Activated CD8-positive, alpha-beta memory T cell treated with anti-CD3 and anti-CD28 coated beads, Interleukin-2, amount 10 ng/mL, durations not matched to agents 7 days and 5 days (primary cell): Measurements from ENCODE around the gene SAYSD1. TPM values are rescaled to one million over a fixed set of nuclear protein-coding genes. Genes with fewer than 3 reads are reported as not detected.

ENCODE experiments used
- ATAC-seq: fragments of 150-1000 bp; cut with Tn5 transposase; one replicate; pipeline ENCODE4 v1.10.0; 2021; ENCODE audit warnings: moderate library complexity
- CTCF ChIA-PET: fragments of 350-600 bp; sonication (Branson Sonifier 250); formaldehyde crosslinking; loops from one replicate; lab custom pipeline; 2021; ENCODE audit warnings: antibody characterized with exemption; lab: Charles Lee
- DNase-seq: peaks from one replicate; pipeline ENCODE4 v3.0.0-alpha.2; 2020
- H3K27ac Mint-ChIP-seq: one replicate; pipeline ENCODE4 v1.8.0; 2021; ENCODE audit warnings: mild to moderate bottlenecking, mixed read lengths
- H3K27me3 Mint-ChIP-seq: one replicate; pipeline ENCODE4 v1.8.0; 2021; ENCODE audit warnings: mixed read lengths
- H3K36me3 Mint-ChIP-seq: one replicate; pipeline ENCODE4 v1.8.0; 2021; ENCODE audit warnings: mild to moderate bottlenecking, mixed read lengths
- H3K4me1 Mint-ChIP-seq: one replicate; pipeline ENCODE4 v1.8.0; 2021; ENCODE audit warnings: mixed read lengths
- H3K4me3 Mint-ChIP-seq: one replicate; pipeline ENCODE4 v1.8.0; 2021; ENCODE audit warnings: mild to moderate bottlenecking, moderate library complexity, mixed read lengths
- H3K9me3 Mint-ChIP-seq: one replicate; pipeline ENCODE4 v1.8.0; 2022; ENCODE audit warnings: low read depth, mixed read lengths
- total RNA-seq, 2 experiments: library from RNA; stranded (reverse); gene quantifications; one replicate each; pipeline ENCODE4 v1.2.3, GENCODE V29; 2021

Gene SAYSD1
- total RNA-seq, 2 experiments from 2014 or later: 9.1 to 11.4 TPM

DNA sequence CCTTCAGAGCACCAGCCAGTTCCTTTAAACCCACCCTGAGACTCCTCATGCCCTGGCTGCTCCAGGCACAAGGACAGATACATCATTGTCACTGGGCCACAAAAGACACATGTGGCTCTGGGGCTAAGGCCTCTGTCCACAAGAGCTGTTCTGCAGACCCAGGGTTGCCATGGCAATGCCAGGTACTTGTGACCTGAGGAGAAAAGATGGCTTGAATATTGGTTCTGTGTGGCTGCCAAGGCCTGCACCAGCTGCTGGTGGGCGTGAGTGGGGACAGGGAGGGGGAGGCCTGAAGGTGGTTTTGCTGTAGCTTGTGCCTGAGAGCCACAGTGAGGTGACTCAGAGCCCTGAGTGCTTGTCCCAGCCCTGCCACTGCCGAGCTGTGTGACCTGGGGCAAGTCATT is 31.8 kb downstream of the SAYSD1 start:
- Mint-ChIP-seq H3K27me3 (peaks cover 37% of the 10 kb centered on the region), H3K27ac (no peak overlapping the region), H3K4me1 (peaks cover 21% of the 10 kb centered on the region), H3K4me3 (no peak overlapping the region), H3K36me3 (no peaks in the 10 kb centered on the region), H3K9me3 (no peaks in the 10 kb centered on the region)
- ATAC-seq (no peak), DNase-seq (peak; percentile 41)
- CTCF ChIA-PET: interaction anchor here (0.9 kb wide), 1 partner anchor 53 kb away, joined by 3 read pairs; no protein-coding TSS in a partner anchor

GRCh38 chr6:39082310-39082709 is 32.7 kb downstream of the SAYSD1 start:
- H3K4me1 Mint-ChIP-seq: peaks cover 21% of the 10 kb centered on the region
- DNase-seq: peak; percentile 33
- ATAC-seq: no peak
- H3K4me3 Mint-ChIP-seq: no peak overlapping the region
- H3K9me3 Mint-ChIP-seq: no peaks in the 10 kb centered on the region
- peaks cover 28% of the 10 kb centered on the region for H3K27me3 Mint-ChIP-seq
- CTCF ChIA-PET: interaction anchor here (0.7 kb wide), 1 partner anchor 228 kb away, joined by 3 read pairs; no protein-coding TSS in a partner anchor
- no peak overlapping the region for H3K27ac Mint-ChIP-seq
- no peaks in the 10 kb centered on the region for H3K36me3 Mint-ChIP-seq

GRCh38 chr6:39080246-39080875 is 34.6 kb downstream of the SAYSD1 start:
- DNase-seq (peak; percentile 32), ATAC-seq (no peak)
- Mint-ChIP-seq H3K4me1 (peaks cover 16% of the 10 kb centered on the region), H3K27me3 (peaks cover 11% of the 10 kb centered on the region), H3K9me3 (no peaks in the 10 kb centered on the region), H3K4me3 (no peak overlapping the region), H3K27ac (no peak overlapping the region), H3K36me3 (no peaks in the 10 kb centered on the region)
- CTCF ChIA-PET: interaction anchor here (1.6 kb wide), 1 partner anchor 229 kb away, joined by 5 read pairs; no protein-coding TSS in a partner anchor

DNA sequence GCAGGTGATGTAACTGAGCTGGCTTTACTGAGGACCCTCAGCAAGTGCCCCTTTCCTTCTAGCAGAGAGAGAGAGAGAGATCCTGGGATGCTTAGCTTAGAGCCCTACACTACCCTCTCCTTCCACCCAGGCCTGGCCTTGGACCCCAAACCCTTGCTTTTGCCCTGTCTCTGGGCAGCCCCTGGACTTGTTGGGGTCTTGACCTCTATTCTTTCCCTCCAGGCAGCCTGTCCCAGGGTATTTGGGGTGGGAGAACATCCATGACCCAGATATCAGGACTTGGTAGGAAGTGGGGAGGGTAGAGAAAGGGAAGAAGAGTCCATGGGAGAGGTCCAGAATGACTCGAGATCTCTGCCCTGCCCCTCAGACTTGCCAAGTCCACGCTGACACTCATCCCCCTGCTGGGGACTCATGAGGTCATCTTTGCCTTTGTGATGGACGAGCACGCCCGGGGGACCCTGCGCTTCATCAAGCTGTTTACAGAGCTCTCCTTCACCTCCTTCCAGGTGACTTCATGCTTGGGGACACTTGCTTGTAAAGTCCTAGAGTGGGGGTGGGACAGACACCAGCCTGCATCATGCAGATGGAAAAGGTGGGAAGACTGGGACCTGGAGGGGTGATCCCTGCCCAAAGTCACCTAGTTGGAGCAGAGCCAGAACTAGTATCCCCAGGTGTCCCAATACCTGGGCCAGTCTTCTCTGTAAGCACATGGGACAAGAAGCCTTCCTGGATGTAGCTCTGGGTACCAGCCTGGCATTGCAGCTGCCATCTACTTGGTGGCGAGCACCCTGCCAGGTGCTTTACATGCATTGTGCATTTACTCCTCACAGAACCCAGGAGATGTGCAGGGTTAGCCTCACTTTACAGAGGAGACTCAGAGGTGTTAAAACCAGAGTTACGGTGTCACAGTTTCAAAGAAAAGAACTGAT is 35.5 kb downstream of the SAYSD1 start:
- CTCF ChIA-PET: interaction anchor here (1.2 to 1.6 kb wide), 2 partner anchors 86 to 230 kb away, joined by 3 to 5 read pairs; no protein-coding TSS in a partner anchor
- H3K27me3 Mint-ChIP-seq: peaks cover 7% of the 10 kb centered on the region
- H3K27ac Mint-ChIP-seq: no peak overlapping the region
- no peak for ATAC-seq
- peaks cover 19% of the 10 kb centered on the region for H3K4me1 Mint-ChIP-seq
- no peak overlapping the region for H3K4me3 Mint-ChIP-seq
- no peaks in the 10 kb centered on the region for H3K36me3 Mint-ChIP-seq
- DNase-seq: peak; percentile 23
- no peaks in the 10 kb centered on the region for H3K9me3 Mint-ChIP-seq

- H3K36me3 Mint-ChIP-seq: no peaks in the 10 kb centered on the region
- no peak overlapping the region for H3K27ac Mint-ChIP-seq
- H3K4me3 Mint-ChIP-seq: no peak overlapping the region
- peaks cover 17% of the 10 kb centered on the region for H3K4me1 Mint-ChIP-seq
- ATAC-seq (no peak), DNase-seq (no peak)
- CTCF ChIA-PET: interaction anchor here (1.2 to 1.6 kb wide), 2 partner anchors 87 to 231 kb away, joined by 3 to 5 read pairs; no protein-coding TSS in a partner anchor
- H3K27me3 Mint-ChIP-seq: peaks cover 5% of the 10 kb centered on the region
- H3K9me3 Mint-ChIP-seq: no peaks in the 10 kb centered on the region
Observed at GRCh38 chr6:39078695-39079094, 36.3 kb downstream of the SAYSD1 start.

DNA sequence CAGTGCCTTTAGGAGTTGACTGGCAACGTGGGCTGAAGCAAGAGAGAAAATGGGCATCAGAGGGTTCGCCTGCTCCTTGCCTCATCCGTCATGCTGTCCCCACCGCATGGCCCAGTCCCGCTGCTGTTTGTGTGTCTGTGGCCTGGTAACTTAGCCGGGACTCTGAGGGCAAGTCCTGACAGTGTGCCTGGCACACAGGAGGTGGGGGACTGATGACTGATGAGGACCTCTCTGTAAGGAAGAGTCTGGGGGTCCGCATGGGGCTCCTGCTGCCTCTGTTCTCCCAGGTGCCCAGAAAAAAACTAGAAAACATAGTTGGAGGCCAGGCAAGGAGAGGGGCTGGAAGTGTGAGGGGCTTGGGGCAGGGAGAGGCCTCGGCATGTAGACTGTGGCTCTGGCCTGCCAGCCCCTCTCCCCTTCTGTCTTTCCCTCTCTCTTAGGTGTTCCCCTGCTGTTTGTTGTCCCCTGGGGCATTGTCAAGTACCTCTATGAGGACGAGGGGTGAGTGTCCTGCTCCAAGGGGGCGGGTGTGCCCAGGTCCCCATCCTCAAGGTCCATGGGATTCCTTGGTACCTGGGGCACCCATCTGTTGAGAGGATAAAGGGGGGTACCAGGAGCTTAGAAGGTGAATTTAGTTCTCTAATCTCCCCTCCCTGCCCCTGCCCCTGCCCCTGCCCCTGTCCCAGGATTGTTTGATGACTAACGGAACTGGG is 36.9 kb downstream of the SAYSD1 start:
- peak; percentile 22 for DNase-seq
- H3K9me3 Mint-ChIP-seq: no peaks in the 10 kb centered on the region
- no peak overlapping the region for H3K27ac Mint-ChIP-seq

GRCh38 chr6:39076623-39077535 is 38.1 kb downstream of the SAYSD1 start:
- no peak overlapping the region for H3K27ac Mint-ChIP-seq
- no peak for ATAC-seq
- peaks cover 7% of the 10 kb centered on the region for H3K27me3 Mint-ChIP-seq
- no peaks in the 10 kb centered on the region for H3K9me3 Mint-ChIP-seq
- DNase-seq: peak; percentile 34
- H3K4me1 Mint-ChIP-seq: peaks cover 14% of the 10 kb centered on the region
- H3K4me3 Mint-ChIP-seq: no peak overlapping the region
- no peaks in the 10 kb centered on the region for H3K36me3 Mint-ChIP-seq
- CTCF ChIA-PET: interaction anchor here (1.1 to 1.4 kb wide), 3 partner anchors 15 to 226 kb away, joined by 3 to 5 read pairs (median 3); no protein-coding TSS in a partner anchor

More for the DNA sequence above, 36.9 kb downstream of the SAYSD1 start:
- Mint-ChIP-seq H3K36me3 (no peaks in the 10 kb centered on the region), H3K4me1 (peaks cover 14% of the 10 kb centered on the region), H3K4me3 (no peak overlapping the region), H3K27me3 (peaks cover 5% of the 10 kb centered on the region)
- ATAC-seq: no peak
- CTCF ChIA-PET: interaction anchor here (1.2 kb wide), 1 partner anchor 88 kb away, joined by 3 read pairs; no protein-coding TSS in a partner anchor

DNA sequence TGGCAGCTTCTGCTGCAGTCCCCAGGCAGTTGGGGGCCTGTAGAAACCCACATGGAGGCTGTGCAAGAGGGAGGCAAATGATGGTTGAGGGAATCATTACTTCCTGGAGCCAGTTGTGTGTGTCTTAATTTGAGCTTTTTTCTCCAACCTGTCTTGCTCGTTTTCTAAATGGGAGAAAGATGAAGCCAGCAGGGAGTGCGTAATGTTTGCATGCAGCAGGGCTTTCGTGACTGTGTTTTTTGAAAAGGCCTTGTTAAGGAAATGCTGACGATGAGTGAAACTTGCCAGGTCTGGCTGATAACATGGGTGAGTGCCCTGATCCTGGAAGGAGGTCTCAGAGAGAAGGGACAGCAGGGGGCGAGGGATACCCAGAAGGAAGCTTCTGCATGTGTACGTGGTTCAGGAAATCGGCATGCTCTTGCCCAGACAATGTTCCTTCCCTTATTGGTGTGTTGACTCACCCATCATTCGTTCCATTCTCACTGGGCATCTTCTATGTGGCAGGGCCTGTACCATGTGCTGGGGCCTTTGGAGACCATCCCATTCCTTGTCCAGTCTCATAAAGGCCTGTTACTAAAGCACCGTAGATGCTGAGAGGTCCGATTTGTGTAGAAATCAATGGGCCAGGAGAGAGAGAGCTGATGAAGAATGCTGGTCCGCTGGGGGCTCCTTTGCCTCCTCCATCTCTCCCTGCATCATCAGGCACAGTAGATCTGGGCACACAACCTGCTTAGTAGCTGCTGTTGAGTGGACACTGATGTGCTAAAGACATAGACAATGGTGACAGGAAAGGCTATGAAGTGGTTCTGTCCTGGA is 39.0 kb downstream of the SAYSD1 start:
- peak; percentile 38 for DNase-seq
- Mint-ChIP-seq H3K27me3 (peaks cover 10% of the 10 kb centered on the region), H3K4me1 (peaks cover 14% of the 10 kb centered on the region), H3K9me3 (no peaks in the 10 kb centered on the region), H3K36me3 (no peaks in the 10 kb centered on the region), H3K27ac (no peak overlapping the region), H3K4me3 (no peak overlapping the region)
- CTCF ChIA-PET: interaction anchor here (1.4 kb wide), 2 partner anchors 14 to 227 kb away, joined by 3 to 5 read pairs; no protein-coding TSS in a partner anchor
- no peak for ATAC-seq

- Mint-ChIP-seq H3K9me3 (peaks cover 1% of the 10 kb centered on the region), H3K27me3 (peaks cover 13% of the 10 kb centered on the region), H3K36me3 (no peaks in the 10 kb centered on the region), H3K4me3 (no peak overlapping the region), H3K27ac (no peak overlapping the region), H3K4me1 (peaks cover 14% of the 10 kb centered on the region)
- DNase-seq (peak; percentile 21), ATAC-seq (no peak)
- CTCF ChIA-PET: interaction anchor here (1.4 kb wide), 2 partner anchors 13 to 228 kb away, joined by 3 to 5 read pairs; no protein-coding TSS in a partner anchor
Observed at GRCh38 chr6:39075010-39075686, 39.8 kb downstream of the SAYSD1 start.

DNA sequence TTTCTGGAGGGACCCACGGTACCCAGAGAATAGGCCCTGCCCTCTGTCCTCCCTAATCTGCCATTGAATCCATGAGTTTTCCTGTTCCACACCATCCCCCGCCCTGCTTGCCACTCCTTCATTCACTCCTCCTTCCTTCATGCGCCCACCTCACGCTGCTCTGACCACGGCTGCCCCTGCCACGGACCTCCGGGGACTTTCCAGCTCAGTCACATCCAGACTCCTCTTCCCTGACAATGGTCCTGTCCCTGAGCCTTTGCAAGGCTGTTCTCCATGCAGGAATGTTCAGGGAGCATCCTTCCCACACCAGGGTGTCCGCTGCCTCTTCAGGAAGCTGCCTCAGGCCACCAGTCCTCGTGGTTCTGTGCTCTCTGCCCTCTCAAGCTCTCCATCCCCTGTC is 40.5 kb downstream of the SAYSD1 start:
- Mint-ChIP-seq H3K36me3 (no peaks in the 10 kb centered on the region), H3K4me1 (peaks cover 14% of the 10 kb centered on the region), H3K9me3 (peaks cover 1% of the 10 kb centered on the region), H3K4me3 (no peak overlapping the region), H3K27me3 (peaks cover 13% of the 10 kb centered on the region), H3K27ac (no peak overlapping the region)
- CTCF ChIA-PET: interaction anchor here (0.7 kb wide), 1 partner anchor 12 kb away, joined by 3 read pairs; no protein-coding TSS in a partner anchor
- ATAC-seq (no peak), DNase-seq (peak; percentile 27)
